OCI-LY7 (cell line): ENCODE measurements around the gene TRA2B.

Experiments
- CTCF ChIP-seq: fragments of 200-600 bp; sonication (generic); conservative IDR thresholded peaks from 2 replicates; pipeline ENCODE4 v1.5.1; 2014; ENCODE audit warnings: mild to moderate bottlenecking, antibody characterized with exemption, low read length, moderate library complexity, mixed read lengths
- EZH2phosphoT487 ChIP-seq: fragments of 200-600 bp; sonication (generic); IDR thresholded peaks from 2 replicates; pipeline ENCODE4 v1.6.1; 2018; ENCODE audit warnings: low read depth, borderline replicate concordance, mild to moderate bottlenecking, mixed run types, antibody characterized with exemption, low read length, moderate library complexity, mixed read lengths

GRCh38 chr3:185983495-185984141 is 45.8 kb upstream of the TRA2B start:
- TF ChIP-seq CTCF (peak; percentile 96), EZH2phosphoT487 (no peak)
